Epithelial cell of esophagus (primary cell): ENCODE measurements around the gene EPS8.

ENCODE experiments used
- DNase-seq: peaks from one replicate; pipeline ENCODE4 v3.0.0; 2010; ENCODE audit warnings: low read depth
- H3K4me3 ChIP-seq: 2 replicates; pipeline ENCODE4 v1.5.1; 2011; ENCODE audit warnings: mild to moderate bottlenecking, low read length, control low read depth
- CTCF ChIP-seq: IDR thresholded peaks from 2 replicates; pipeline ENCODE4 v1.5.1; 2011; ENCODE audit warnings: low read depth, mild to moderate bottlenecking, low read length, control low read depth, inconsistent platforms; ENCODE audit not compliant: insufficient read depth; ENCODE audit errors: missing control alignments

Gene EPS8

GRCh38 chr12:15693228-15693911, 95.8 kb downstream of the EPS8 start:
- TF ChIP-seq CTCF = no peak
- DNase-seq = peak; percentile 30

GRCh38 chr12:15691388-15691787, 97.8 kb downstream of the EPS8 start:
- H3K4me3 ChIP-seq = no peak overlapping the region
- TF ChIP-seq CTCF = no peak
- DNase-seq = no peak

More at GRCh38 chr12:15693228-15693911, 95.8 kb downstream of the EPS8 start:
- no peak overlapping the region for H3K4me3 ChIP-seq

GRCh38 chr12:15690320-15690719, 98.9 kb downstream of the EPS8 start:
- DNase-seq = no peak
- H3K4me3 ChIP-seq = no peak overlapping the region
- TF ChIP-seq CTCF = no peak

GRCh38 chr12:15689751-15690191, 99.4 kb downstream of the EPS8 start:
- no peak for TF ChIP-seq CTCF
- DNase-seq = peak; percentile 29
- H3K4me3 ChIP-seq = no peak overlapping the region

GRCh38 chr12:15688838-15689625, 100.2 kb downstream of the EPS8 start:
- no peak overlapping the region for H3K4me3 ChIP-seq
- no peak for DNase-seq
- no peak for TF ChIP-seq CTCF

GRCh38 chr12:15688202-15688736, 100.9 kb downstream of the EPS8 start:
- no peak for DNase-seq
- no peak for TF ChIP-seq CTCF
- H3K4me3 ChIP-seq = no peak overlapping the region
